ENCODE results near the gene RTL9.

DNA sequence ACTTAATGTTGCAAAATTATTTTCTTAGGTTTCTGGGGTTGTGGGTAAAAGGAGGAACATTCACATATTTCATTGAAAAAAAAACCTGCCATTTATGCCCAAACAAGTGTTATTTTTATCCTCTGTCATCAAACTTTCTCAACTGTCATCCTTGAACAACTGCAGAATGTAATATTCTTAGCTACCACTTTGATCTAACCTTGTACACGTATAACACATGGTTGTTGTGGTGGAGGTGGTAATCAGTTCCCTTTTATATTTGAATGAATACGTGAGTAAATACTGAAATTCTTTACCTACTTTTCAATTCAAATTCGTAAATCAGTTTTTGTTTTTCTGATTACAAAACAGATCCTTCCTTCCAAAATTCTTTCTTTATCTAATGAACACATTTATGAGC is 37.0 kb upstream of the RTL9 start:
- TF ChIP-seq TAF1 (IDR thresholded peaks at IDR 0.05; ENCODE audit: borderline replicate concordance, low read depth, low read length): no peak
- TF ChIP-seq POLR2AphosphoS5 (IDR thresholded peaks at IDR 0.05; ENCODE audit: low read depth, low read length): no peak
- TF ChIP-seq POLR2A (IDR thresholded peaks at IDR 0.05; ENCODE audit: low read depth, low read length): no peak

Data from GM12892 (cell line).